ENCODE results near the gene TAP1. TPM values are rescaled to one million over a fixed set of nuclear protein-coding genes. Genes with fewer than 3 reads are reported as not detected.

Gene TAP1
- total RNA-seq, 4 donors from 2014 or later: 24.6 to 41.8 (median 26.5) TPM

GRCh38 chr6:32843979-32844838 lies 9.3 kb downstream of the TAP1 start, which contains the start of gene PSMB8:
Gene PSMB8, minus strand, starts transcription at chr6:32844047. Its CDS starts 51 bp downstream, at chr6:32843996.
- peak; percentile 54 to 61 for TF ChIP-seq POLR2A (IDR thresholded peaks at IDR 0.05)
- TF ChIP-seq EP300 (IDR thresholded peaks at IDR 0.05): no peak
- TF ChIP-seq, protein P1, sequence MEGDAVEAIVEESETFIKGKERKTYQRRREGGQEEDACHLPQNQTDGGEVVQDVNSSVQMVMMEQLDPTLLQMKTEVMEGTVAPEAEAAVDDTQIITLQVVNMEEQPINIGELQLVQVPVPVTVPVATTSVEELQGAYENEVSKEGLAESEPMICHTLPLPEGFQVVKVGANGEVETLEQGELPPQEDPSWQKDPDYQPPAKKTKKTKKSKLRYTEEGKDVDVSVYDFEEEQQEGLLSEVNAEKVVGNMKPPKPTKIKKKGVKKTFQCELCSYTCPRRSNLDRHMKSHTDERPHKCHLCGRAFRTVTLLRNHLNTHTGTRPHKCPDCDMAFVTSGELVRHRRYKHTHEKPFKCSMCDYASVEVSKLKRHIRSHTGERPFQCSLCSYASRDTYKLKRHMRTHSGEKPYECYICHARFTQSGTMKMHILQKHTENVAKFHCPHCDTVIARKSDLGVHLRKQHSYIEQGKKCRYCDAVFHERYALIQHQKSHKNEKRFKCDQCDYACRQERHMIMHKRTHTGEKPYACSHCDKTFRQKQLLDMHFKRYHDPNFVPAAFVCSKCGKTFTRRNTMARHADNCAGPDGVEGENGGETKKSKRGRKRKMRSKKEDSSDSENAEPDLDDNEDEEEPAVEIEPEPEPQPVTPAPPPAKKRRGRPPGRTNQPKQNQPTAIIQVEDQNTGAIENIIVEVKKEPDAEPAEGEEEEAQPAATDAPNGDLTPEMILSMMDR (IDR thresholded peaks at IDR 0.05): peak in 3 of 4 experiments; percentile 4 to 48 (median 23)
- TF ChIP-seq POLR2AphosphoS5 (IDR thresholded peaks at IDR 0.05): peak; percentile 91
- Histone ChIP-seq H3K27me3 (no peaks in the 10 kb centered on the region), H3K27ac (peak within 1 kb of the TSS; percentile 75 to 95 (median 94)), H3K9me3 (no peaks in the 10 kb centered on the region), H3K36me3 (peaks cover 0 to 68% of the 10 kb centered on the region in 2 donors), H3K4me3 (peak within 1 kb of the TSS; percentile 80 to 81), H3K4me1 (peaks cover 0 to 53% (median 0%) of the 10 kb centered on the region in 3 donors)
- WGBS, 2 donors (ENCODE audit: low coverage in 1 of 2): 0% methylated on average over 2 to 9 of the region's 40 CpGs
- peak; percentile 97 for ATAC-seq

GRCh38 chr6:32843331-32843978 lies 10.0 kb downstream of the TAP1 start:
- Histone ChIP-seq H3K4me3 (peak overlapping the region; percentile 80 to 81), H3K36me3 (peaks cover 0 to 60% of the 10 kb centered on the region in 2 donors), H3K27ac (peak overlapping the region; percentile 75 to 95 (median 94)), H3K4me1 (peaks cover 0 to 58% (median 0%) of the 10 kb centered on the region in 3 donors), H3K9me3 (no peaks in the 10 kb centered on the region), H3K27me3 (no peaks in the 10 kb centered on the region)
- 12 to 59% methylated on average over 3 to 9 of the region's 28 CpGs for WGBS, 2 donors (ENCODE audit: low coverage in 1 of 2)
- TF ChIP-seq POLR2A (IDR thresholded peaks at IDR 0.05) (no peak), POLR2AphosphoS5 (IDR thresholded peaks at IDR 0.05) (no peak), EP300 (IDR thresholded peaks at IDR 0.05) (no peak)
- TF ChIP-seq, protein P1 (IDR thresholded peaks at IDR 0.05): no peak
- ATAC-seq: no peak

- H3K27me3 ChIP-seq: no peaks in the 10 kb centered on the region
- H3K4me3 ChIP-seq: peak overlapping the region in 1 of 2 donors; percentile 81
- ATAC-seq: no peak
- 90 to 100% methylated on average over 1 to 2 of the region's 8 CpGs for WGBS, 2 donors (ENCODE audit: low coverage in 1 of 2)
- peak overlapping the region in 3 of 4 donors; percentile 93 to 95 (median 94) for H3K27ac ChIP-seq
- TF ChIP-seq POLR2AphosphoS5 (IDR thresholded peaks at IDR 0.05) (no peak), POLR2A (IDR thresholded peaks at IDR 0.05) (no peak), EP300 (IDR thresholded peaks at IDR 0.05) (no peak)
- TF ChIP-seq, protein P1 (IDR thresholded peaks at IDR 0.05): no peak
- peaks cover 0 to 62% (median 3%) of the 10 kb centered on the region in 3 donors for H3K4me1 ChIP-seq
- no peaks in the 10 kb centered on the region for H3K9me3 ChIP-seq
- H3K36me3 ChIP-seq: peaks cover 0 to 52% of the 10 kb centered on the region in 2 donors
Observed at GRCh38 chr6:32842690-32843089, 10.8 kb downstream of the TAP1 start.

DNA sequence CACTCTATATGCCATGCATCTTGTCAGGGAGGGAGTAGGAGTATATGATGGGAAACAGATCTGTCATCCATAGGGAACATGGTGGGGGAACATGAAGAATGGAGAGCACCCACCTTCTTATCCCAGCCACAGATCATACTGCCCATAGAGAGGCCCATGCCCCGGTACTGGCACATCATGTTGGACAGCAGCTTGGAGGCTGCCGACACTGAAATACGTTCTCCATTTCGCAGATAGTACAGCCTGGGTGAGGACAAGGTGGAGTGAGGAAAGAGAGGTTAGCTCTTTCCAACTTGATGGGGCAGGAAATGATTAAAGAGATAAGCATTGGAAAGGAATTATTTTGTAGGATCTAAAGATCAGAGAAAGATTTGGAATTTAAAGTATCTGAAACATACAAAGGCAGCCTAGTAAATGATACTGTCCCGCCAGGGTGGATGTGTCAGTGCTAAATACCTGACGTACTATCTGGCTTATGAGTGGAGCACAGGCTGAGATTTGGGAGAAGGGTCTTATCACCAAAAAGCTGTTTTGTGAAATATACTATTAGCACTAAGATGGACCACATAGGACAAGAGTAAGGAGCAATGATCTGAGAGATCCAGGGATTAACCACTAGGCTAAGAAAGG lies 11.4 kb downstream of the TAP1 start:
- peaks cover 0 to 47% of the 10 kb centered on the region in 2 donors for H3K36me3 ChIP-seq
- WGBS, 2 donors (ENCODE audit: low coverage in 1 of 2): 93 to 97% methylated on average over 4 to 5 of the region's 6 CpGs
- H3K4me1 ChIP-seq: peaks cover 0 to 62% (median 8%) of the 10 kb centered on the region in 3 donors
- TF ChIP-seq, protein P1 (IDR thresholded peaks at IDR 0.05): no peak
- TF ChIP-seq POLR2AphosphoS5 (IDR thresholded peaks at IDR 0.05): no peak
- TF ChIP-seq EP300 (IDR thresholded peaks at IDR 0.05): no peak
- no peak for TF ChIP-seq POLR2A (IDR thresholded peaks at IDR 0.05)
- H3K4me3 ChIP-seq: no peak overlapping the region
- no peaks in the 10 kb centered on the region for H3K27me3 ChIP-seq
- H3K27ac ChIP-seq: peak overlapping the region in 2 of 4 donors; percentile 93 to 95
- no peak for ATAC-seq
- H3K9me3 ChIP-seq: no peaks in the 10 kb centered on the region
